Mammary epithelial cell (primary cell): Measurements from ENCODE around the gene MAGEF1.

Source experiments
- CTCF ChIP-seq, 2 donors: IDR thresholded peaks in 1 of 2; conservative IDR thresholded peaks in 1 of 2; 2 replicates each; pipeline ENCODE4 v1.5.1; 2011 to 2012; ENCODE audit warnings: inconsistent platforms in 2 of 2, low read length in 2 of 2, mild to moderate bottlenecking in 2 of 2, control low read depth in 1 of 2, low read depth in 1 of 2; ENCODE audit not compliant: insufficient read depth in 1 of 2; ENCODE audit errors: extremely low read depth in 1 of 2
- EZH2 ChIP-seq: IDR thresholded peaks from 2 replicates; pipeline ENCODE4 v1.6.1; 2012; ENCODE audit warnings: low read length, inconsistent platforms, borderline replicate concordance

GRCh38 chr3:184755315-184755731 lies 43.5 kb upstream of the MAGEF1 start:
- TF ChIP-seq CTCF (conservative IDR thresholded peaks at IDR 0.05 in 1 of 2, IDR thresholded peaks at IDR 0.05 in 1 of 2; ENCODE audit: extremely low read depth in 1 of 2, insufficient read depth in 1 of 2, low read depth in 1 of 2, low read length in 2 of 2): no peak
- no peak for TF ChIP-seq EZH2
